ENCODE results near the gene CEACAM7.

The CEACAM7 gene

GRCh38 chr19:41646589-41647204, 41.4 kb downstream of the CEACAM7 start:
- DNase-seq, result no peak

- peak; percentile 1 for DNase-seq
Observed at GRCh38 chr19:41641879-41642485, 46.1 kb downstream of the CEACAM7 start.

GRCh38 chr19:41638641-41639081, 49.4 kb downstream of the CEACAM7 start:
- no peak for DNase-seq

GRCh38 chr19:41637484-41637883, 50.6 kb downstream of the CEACAM7 start:
- DNase-seq, result no peak

GRCh38 chr19:41627966-41628675, 59.9 kb downstream of the CEACAM7 start:
- no peak for DNase-seq

GRCh38 chr19:41626877-41627276, 61.2 kb downstream of the CEACAM7 start, which contains the start of gene CEACAM4:
CEACAM4 (minus strand) TSS chr19:41627074; CDS start chr19:41626963, 111 bp downstream.
- DNase-seq, result no peak

- no peak for DNase-seq
Observed at GRCh38 chr19:41626278-41626677, 61.8 kb downstream of the CEACAM7 start.

GRCh38 chr19:41624937-41625336, 63.1 kb downstream of the CEACAM7 start:
- no peak for DNase-seq

- no peak for DNase-seq
Observed at GRCh38 chr19:41624515-41624914, 63.6 kb downstream of the CEACAM7 start.

GRCh38 chr19:41623360-41623759, 64.7 kb downstream of the CEACAM7 start:
- no peak for DNase-seq

All from NCI-H1417 treated with DMSO at 0.1 percent for 48 hours (cell line).